HG03097 (cell line): Measurements from ENCODE around the gene CCDC32.
A peak's percentile ranks its signal among the peaks of the same experiment; 100 is the strongest.
"Not testable (repeated sequence)": the region's sequence is repeated elsewhere in the genome, so short reads cannot be mapped to it uniquely, and the experiment has no call there.

Experiments
- ATAC-seq: cut with Tn5 transposase; IDR thresholded peaks from one replicate; pipeline ENCODE4 v1.9.1; 2021; ENCODE audit not compliant: unreplicated experiment, low FRiP score

The CCDC32 gene, protein sequence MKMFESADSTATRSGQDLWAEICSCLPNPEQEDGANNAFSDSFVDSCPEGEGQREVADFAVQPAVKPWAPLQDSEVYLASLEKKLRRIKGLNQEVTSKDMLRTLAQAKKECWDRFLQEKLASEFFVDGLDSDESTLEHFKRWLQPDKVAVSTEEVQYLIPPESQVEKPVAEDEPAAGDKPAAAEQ

DNA sequence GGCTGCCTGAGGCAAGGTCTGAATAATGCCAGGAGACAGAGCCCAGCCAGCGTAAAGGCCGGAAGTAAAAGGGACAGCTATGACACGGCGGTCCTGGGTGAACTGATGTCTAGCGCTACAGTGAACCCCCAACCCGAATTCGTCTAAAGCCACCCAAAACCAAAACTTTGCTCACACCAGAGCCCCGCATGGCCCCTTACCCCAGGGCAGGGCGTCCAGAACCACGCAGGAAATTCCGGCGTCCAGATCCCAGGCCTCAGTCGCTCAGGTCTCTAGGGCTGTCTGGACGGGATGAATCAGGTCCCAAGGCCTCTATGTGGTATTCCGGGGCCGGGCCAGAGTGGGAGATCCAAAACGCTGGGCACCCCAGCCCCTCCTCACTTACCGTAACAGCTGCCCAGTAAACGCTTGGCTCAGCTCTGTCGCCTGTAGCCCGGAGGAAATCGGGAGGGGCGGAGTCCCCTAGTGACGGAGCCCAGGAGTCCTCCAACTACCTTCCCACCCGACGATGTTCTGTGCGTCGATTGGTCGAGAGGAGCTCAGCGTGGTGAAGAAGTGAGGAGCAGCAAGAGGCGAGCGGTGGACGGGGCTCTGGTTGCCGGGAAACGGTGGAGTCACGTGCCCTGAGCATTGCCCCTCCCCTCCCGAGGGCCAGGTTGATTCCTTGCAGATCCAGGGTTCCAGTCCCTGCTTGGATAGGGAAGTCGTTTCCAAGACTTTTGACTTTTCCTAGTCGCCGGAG lies at the start of gene CCDC32:
Gene CCDC32, minus strand, starts transcription at position 452 of the 742 bp plus-strand sequence. CDS start 2,027 bp downstream, outside the sequence.
- peak; percentile 88 for ATAC-seq

GRCh38 chr15:40613080-40613479 lies 48.2 kb upstream of the CCDC32 start:
- no peak for ATAC-seq

GRCh38 chr15:40603935-40604334 lies 39.1 kb upstream of the CCDC32 start:
- ATAC-seq, result no peak

GRCh38 chr15:40600956-40601355 lies 36.1 kb upstream of the CCDC32 start:
- ATAC-seq, result no peak

DNA sequence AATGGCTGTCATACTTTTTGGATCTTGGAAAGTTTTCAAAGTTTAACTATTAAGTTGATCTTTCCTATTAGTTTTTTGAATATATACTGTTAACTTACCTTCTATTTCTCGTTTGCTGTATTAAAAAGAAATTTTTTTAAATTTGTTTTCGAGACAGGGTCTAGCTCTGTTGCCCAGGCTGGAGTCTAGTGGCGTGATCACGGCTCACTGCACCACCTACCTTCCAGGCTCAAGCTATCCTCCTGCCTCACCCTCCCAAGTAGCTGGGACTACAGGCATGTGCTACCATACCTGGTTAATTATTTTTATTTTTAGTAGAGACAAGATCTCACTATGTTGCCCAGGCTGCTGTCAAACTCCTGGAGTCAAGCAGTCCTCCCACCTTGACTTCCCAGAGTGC lies 33.8 kb upstream of the CCDC32 start:
- ATAC-seq, result no peak

DNA sequence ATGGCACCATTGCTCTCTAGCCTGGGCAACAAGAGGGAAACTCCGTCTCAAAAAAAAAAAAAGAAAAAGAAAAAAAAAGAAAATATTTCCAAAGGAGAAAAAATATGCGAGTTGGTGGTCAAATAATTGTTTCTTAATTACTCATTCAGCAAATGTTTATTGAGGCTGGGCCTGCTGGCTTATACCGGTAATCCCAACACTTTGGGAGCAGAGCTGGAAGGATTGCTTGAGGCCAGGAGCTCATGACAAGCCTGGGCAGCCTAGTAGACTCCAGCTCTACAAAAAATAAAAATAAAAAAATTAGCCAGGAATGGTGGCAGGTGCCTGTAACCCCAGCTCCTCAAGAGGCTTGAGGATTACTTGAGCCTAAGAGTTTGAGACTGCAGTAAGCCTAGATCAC lies 33.3 kb upstream of the CCDC32 start:
- no peak for ATAC-seq

DNA sequence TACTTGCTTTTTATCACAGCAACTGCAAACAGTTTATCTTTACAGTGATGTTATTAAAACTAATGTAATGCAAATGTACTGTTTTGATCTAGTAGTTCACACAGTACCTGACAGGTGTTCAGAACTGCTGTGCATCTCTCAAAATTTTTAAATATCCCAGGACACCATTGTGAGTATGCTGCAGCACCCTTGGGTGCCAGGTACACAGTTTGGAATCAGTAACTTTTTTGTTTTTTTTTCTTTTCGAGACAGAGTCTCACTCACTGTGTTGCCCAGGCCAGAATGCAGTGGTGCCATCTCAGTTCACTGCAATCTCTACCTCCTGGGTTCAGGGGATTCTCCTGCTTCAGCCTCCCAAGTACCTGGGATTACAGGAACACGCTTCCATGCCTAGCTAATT lies 32.2 kb upstream of the CCDC32 start:
- no peak for ATAC-seq

- ATAC-seq, result no peak
Observed at GRCh38 chr15:40595773-40596172, 30.9 kb upstream of the CCDC32 start.

GRCh38 chr15:40595219-40595618 lies 30.4 kb upstream of the CCDC32 start:
- ATAC-seq, result no peak

DNA sequence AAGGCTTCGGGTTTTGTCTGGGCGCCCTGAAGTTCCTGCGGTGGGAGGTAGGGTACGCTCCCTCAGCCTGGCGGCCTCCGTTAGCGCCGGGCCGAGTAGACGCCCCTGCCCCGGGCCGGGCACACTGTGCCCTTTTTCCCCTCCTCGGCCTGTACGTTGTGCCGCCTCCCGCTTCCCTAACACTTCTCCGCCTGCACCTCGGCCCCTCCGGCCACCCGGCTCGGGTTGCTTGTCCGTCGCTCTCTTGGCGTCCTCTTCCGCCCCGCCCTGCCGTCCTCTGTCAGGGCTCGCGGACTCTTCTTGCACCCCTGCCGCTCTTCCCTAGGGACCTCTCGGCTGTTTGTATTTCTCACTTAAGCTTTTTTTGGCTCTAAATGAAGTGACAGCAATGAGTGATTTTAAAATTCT lies 29.6 kb upstream of the CCDC32 start:
- peak; percentile 45 for ATAC-seq

DNA sequence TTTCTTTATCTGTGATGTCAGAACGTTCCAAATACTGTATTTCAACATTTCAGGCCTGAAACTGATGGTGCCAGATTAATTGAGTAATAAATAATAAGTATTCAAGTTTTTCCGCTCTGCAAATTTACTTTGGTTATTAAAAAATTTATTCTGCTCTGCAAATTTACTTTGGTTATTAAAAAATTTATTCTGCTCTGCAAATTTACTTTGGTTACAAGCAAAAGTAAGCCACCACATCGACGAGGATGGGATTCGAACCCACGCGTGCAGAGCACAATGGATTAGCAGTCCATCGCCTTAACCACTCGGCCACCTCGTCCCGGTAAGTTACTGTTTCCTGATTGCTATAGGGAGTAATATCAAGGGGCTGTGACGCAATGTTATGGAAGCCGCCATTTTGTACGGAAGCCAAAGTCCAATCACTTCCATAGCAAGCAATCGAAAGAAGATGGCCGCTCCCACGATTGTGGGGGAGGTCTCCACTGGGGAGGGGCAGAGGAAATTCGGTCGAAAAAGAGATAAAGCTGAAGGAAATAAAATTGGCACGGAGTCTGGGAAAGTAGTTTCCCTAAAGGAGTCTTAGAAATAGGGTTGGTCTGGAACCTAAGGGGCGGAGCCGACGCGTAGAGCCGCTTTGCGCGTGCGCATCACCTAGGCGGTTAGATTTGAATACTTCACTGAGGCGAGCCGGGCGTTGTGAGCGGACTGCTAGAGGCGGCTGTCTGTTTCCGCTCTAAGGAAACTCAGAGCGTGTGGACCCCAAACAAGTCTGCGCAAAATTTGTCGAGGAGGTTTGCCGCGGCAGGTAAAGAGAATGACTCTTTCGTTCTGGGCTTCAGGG lies 29.0 kb upstream of the CCDC32 start, which contains the start of gene KNL1:
Gene KNL1, plus strand, starts transcription at position 662 of the 841 bp plus-strand sequence. CDS start 8,683 bp downstream, outside the sequence.
- peak; percentile 58 for ATAC-seq

- no peak for ATAC-seq
Observed at GRCh38 chr15:40593165-40593564, 28.3 kb upstream of the CCDC32 start.

DNA sequence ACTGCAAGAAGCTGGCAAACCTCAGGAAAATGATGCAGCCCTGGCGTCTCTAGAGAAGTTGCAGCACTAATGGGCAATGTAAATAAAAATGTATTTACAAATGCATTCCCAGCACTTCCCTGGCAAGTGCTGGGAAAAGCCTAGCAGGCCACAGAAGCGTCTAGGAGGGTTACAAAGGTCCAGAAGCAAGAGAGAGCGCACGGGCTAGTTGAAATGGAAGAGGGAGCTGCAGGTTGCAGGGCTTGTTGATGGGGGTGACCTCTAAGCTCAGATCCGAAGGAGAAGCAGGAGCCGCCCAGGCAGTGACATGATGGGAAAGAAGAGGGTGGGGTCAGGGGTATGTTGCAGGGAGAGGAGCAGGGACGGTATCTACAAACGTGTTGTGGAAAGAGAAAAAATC lies 26.5 kb upstream of the CCDC32 start:
- ATAC-seq, result no peak

GRCh38 chr15:40590667-40591050 lies 25.8 kb upstream of the CCDC32 start:
- no peak for ATAC-seq

GRCh38 chr15:40584191-40584590 lies 19.3 kb upstream of the CCDC32 start:
- no peak for ATAC-seq

DNA sequence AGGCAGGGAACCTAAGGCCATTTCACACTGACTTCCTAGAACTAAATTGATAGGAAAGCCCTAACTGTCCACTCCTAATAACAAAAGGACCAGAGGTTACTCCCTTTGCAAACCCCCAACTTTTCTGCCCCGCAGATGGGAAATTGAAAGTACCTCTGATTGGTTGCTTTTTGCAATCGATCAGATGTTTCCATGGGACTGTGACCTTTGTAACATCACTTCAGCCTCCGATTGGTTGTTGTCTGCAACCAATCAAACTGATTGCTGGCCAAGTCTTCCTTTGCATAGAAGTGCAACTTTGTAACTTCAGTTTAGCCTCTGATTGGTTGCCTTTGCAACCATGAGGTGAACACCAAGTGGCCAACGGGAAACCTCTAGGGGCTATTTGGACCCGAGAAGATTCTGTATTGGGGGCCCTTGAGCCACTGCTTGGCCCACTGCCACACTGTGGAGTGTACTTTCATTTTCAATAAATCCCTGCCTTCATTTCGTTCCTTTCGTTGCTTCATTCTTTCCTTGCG lies 17.9 kb upstream of the CCDC32 start:
- no peak for ATAC-seq

DNA sequence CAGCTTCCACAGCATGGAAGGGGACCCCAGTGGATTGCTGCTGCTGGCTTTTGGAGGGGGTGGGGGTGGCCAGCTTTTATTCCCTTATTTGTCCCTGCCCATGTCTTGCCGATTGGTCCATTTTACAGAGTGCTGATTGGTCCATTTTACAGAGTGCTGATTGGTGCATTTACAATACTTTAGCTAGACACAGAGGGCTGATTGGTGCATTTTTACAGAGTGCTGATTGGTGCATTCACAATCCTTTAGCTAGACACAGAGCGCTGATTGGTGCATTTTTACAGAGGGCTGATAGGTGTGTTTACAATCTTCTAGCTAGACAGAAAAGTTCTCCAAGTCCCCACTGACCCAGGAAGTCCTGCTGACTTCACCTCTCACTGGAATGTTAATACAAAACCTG lies 17.0 kb upstream of the CCDC32 start:
- ATAC-seq, result not testable (repeated sequence)

- ATAC-seq, result no peak
Observed at GRCh38 chr15:40578892-40579291, 14.1 kb upstream of the CCDC32 start.

GRCh38 chr15:40576914-40577313 lies 12.1 kb upstream of the CCDC32 start:
- ATAC-seq, result not testable (repeated sequence)

GRCh38 chr15:40575113-40575512 lies 10.3 kb upstream of the CCDC32 start:
- ATAC-seq, result no peak
